Measurements from ENCODE around the gene SH3TC2.
"Not testable (repeated sequence)": the region's sequence is repeated elsewhere in the genome, so short reads cannot be mapped to it uniquely, and the experiment has no call there.

Gene SH3TC2

DNA sequence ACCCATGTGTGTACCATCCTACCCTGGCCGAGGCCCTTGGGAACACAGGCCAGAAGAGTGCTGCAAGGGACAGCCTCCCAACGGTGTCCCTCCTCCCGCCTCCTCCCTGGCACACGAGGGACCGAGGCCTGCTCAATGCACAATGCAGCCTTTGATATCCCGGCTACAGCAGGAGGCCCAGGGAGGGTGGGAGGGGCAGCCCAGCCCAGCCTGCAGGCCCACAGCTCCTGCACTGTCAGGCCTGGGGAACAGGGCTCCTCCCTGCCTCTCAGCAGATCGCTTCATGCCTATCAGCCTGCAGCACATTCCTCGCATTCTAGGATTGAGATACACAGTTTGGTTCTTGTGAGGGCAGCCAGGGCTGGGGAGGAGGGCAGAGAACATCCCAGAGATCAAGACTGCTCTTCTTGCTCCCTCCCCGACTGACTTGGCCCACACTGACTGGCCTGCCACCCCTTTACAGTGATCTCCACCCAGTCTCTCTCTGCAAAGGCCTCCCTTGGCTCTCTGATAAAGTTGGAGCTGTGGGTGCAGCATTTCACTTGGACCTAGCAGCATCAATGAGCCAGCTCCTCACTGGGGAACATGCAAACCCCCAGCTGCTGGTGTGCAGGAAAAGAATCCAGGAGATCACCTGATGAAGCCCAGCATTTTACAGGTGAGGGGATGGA lies at the start of gene SH3TC2:
TSS of gene SH3TC2 (minus strand) at position 46 of the 671 bp plus-strand sequence. CDS start at position 6, 40 bp downstream.
- DNase-seq (ENCODE audit: low read depth in 2 of 2): no peak

DNA sequence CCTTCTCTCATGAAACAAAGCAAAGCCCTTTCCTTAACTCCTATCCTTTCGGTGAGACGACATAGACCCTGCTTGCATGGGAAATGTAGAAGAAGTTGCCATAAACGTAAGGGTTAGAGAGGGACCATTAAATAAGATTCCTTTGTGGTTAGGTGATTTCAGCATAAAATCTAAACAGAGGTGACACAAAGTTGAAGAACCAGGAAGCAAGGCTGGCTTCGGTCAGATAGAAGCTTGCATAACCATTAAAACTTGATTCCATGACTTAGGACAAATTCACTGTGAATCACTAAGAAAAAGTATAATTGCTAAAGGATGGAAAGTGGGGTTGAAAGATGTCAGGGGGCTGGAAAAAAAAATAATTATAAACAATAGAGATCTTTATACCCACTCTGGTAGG lies 47.5 kb upstream of the SH3TC2 start:
- no peak for DNase-seq (ENCODE audit: low read depth in 2 of 2)

DNA sequence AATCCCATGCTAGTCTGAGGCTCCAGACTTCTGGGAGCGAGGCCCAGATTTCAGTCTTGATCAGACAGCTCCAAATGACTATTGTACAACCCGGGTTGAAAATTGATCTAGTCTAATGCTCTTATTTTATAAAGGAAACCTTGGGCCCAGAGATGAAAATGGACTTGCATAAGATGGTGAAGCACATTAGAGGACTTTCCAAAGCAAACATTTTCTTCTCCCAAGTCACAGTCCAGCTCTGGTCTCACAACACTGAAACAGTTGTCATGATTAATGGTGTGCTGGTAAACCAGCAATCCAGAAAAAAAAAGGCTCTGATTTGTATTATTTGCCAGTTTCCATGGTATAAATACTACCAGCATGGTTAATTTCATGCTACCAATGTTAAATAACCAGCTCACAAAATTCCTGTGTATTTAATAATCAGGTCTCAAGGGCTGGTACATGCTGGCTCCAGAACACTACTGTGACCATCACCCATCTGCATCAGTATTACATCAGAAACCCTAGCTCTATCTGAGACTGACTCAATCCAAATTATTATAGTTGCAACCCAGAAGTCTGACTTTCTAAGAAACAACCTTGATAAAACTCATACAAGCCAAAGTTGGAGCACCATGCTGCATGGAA lies 45.9 kb upstream of the SH3TC2 start:
- no peak for DNase-seq (ENCODE audit: low read depth in 2 of 2)

GRCh38 chr5:149100331-149100730 lies 37.5 kb upstream of the SH3TC2 start:
- DNase-seq (ENCODE audit: low read depth in 2 of 2): no peak

DNA sequence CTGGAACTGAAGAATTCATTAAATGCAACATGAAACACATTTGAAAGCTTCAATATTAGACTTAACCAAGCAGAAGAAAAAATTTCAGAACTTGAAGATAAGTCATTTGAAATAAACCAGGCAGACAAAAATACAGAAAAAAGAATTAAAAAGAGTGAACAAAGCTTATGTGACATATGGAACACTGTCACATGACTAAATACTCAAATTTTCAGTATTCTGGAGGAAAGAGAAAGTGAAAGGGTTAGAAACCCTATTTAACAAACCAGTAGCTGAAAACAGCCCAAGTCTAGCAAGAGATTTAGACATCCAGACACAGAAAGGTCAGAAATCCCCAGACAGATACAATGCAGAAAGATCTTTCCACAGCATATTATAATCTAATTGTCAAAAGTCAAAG lies 37.1 kb upstream of the SH3TC2 start:
- DNase-seq (ENCODE audit: low read depth in 2 of 2): no peak

- no peak for DNase-seq (ENCODE audit: low read depth in 2 of 2)
Measured at GRCh38 chr5:149094996-149095395, 32.1 kb upstream of the SH3TC2 start.

DNA sequence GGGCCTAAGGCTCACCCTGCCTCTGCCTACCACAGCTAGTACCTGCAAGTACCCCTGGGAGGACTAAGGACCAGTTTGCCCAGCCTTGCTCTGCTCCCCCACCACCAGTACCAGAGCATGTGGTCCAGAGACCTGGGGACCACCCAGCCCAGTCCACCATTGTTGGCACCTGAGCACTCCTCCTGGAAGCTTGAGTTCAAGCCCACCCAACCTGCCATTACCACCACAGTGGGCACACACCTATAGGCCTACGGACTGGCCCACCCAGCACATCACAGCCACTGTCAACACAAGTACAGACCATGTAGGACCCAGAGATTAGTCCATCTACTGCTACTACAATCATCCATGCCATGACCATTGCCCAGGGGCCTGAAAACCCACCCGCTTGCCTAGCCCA lies 30.8 kb upstream of the SH3TC2 start:
- no peak for DNase-seq (ENCODE audit: low read depth in 2 of 2)

- no peak for DNase-seq (ENCODE audit: low read depth in 2 of 2)
Measured at GRCh38 chr5:149089796-149090195, 26.9 kb upstream of the SH3TC2 start.

DNA sequence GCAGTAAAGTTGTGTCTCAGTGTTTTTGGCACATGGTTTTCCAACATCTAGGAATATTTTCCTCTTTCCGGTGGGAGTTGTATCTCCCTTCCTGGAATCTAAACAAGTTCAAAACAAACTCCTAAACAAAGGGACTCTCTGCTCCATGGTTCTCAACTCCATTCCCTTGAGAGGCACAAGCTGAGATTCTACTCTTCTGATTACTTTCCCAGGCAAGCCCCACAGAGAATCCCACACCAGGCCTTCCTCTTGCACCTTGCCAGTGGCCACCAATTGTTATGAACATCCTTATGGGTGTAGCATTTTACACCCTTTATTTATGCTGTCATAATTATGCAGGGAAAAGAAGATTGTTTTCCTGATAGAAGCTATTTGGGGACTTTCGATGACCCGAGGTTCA lies 25.8 kb upstream of the SH3TC2 start:
- DNase-seq (ENCODE audit: low read depth in 2 of 2): no peak

DNA sequence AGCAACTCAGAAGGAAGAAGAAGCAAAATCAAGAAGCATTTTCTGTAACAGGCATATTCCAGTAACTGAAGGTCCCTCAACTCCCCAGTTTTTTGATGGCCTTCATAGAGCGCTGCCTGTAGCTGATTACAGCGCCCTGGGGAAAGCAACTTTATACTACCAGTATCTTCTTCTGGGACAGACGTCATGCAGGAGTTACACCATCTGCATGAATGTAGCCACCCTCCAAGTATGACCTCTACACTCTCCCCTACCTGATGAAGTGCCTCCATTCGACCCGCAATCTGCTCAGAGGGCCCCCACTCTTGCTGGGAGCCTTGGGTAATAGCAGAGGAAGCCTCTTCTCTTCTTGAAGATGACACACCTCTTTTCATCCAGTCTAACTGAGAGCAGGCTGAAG lies 21.0 kb upstream of the SH3TC2 start:
- DNase-seq (ENCODE audit: low read depth in 2 of 2): no peak

GRCh38 chr5:149082271-149082670 lies 19.4 kb upstream of the SH3TC2 start:
- DNase-seq (ENCODE audit: low read depth in 2 of 2): no peak

GRCh38 chr5:149080294-149080693 lies 17.4 kb upstream of the SH3TC2 start:
- no peak for DNase-seq (ENCODE audit: low read depth in 2 of 2)

- DNase-seq (ENCODE audit: low read depth in 2 of 2): no peak
Measured at GRCh38 chr5:149079883-149080282, 17.0 kb upstream of the SH3TC2 start.

GRCh38 chr5:149074071-149074470 lies 11.2 kb upstream of the SH3TC2 start:
- not testable (repeated sequence) for DNase-seq (ENCODE audit: low read depth in 2 of 2)

GRCh38 chr5:149073213-149073612 lies 10.4 kb upstream of the SH3TC2 start:
- DNase-seq (ENCODE audit: low read depth in 2 of 2): no peak

GRCh38 chr5:149072791-149073190 lies 9.9 kb upstream of the SH3TC2 start:
- DNase-seq (ENCODE audit: low read depth in 2 of 2): no peak

GRCh38 chr5:149072376-149072775 lies 9.5 kb upstream of the SH3TC2 start:
- no peak for DNase-seq (ENCODE audit: low read depth in 2 of 2)

GRCh38 chr5:149071756-149072155 lies 8.9 kb upstream of the SH3TC2 start:
- no peak for DNase-seq (ENCODE audit: low read depth in 2 of 2)

- DNase-seq (ENCODE audit: low read depth in 2 of 2): no peak
Measured at GRCh38 chr5:149071216-149071615, 8.4 kb upstream of the SH3TC2 start.

DNA sequence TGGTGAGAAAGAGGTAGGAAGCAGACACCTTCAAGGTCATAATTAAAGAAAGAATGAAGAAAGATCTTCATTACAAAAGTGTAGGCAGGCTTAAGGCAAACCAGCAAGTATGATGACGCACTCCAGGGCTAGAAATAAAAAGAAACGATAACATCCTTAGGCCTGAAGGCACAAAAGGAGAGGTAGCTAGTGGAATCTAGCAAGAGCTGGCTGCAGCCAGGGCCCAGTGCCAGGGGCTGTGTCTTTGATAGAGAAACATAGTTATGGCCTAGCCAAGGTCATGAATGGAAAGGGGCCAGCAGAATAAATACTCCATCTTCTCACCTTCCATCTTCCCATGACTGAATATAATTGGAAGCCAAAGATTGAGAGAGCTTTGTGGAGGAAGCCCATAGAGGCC lies 6.8 kb upstream of the SH3TC2 start:
- no peak for DNase-seq (ENCODE audit: low read depth in 2 of 2)

GRCh38 chr5:149063896-149064478 lies 1.1 kb upstream of the SH3TC2 start:
- DNase-seq (ENCODE audit: low read depth in 2 of 2): no peak

DNA sequence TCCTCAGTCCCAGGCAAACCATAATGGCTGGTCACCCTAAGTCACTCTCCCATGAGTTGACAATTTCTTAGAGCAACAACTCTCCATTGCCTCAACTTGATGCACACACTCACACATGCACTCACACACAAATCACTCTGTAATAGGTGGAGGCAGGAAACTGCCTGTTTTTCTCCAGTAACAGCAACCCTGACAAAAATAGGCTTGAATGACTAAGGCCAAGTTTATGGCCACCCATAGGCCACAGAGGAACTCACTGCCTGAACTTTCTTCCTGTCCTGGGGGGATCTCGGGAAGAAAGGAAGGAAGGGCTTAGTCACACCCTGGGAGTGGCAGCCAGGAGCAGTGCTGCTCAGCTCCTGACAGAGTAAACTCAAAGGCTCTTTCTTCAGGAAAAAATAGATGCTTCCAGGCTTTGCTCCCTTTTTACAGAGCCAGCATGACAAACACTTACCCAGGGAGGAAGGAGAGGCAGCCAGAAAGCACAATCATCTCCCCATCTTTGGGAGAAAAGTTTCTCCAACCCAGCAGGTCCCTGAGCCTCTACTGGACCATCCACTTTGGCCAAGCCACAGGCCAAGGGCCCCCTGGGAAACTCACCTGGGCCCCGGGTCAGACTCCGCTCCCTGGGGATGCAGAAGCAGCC lies 368 bp downstream of the SH3TC2 start:
- no peak for DNase-seq (ENCODE audit: low read depth in 2 of 2)

GRCh38 chr5:149061341-149061740 lies 1.5 kb downstream of the SH3TC2 start:
- no peak for DNase-seq (ENCODE audit: low read depth in 2 of 2)

Measured in stimulated activated CD4-positive, alpha-beta T cell treated with anti-CD3 and anti-CD28 coated beads, Interleukin-12 subunit alpha, Interleukin-12 subunit beta, amount 100 ng/mL, for 24 hours (primary cell).